GM12875 (cell line): ENCODE results near the gene TMEM135.

Experiments
- H3K4me3 ChIP-seq: one replicate; pipeline ENCODE4 v1.5.1; 2011; ENCODE audit warnings: low read depth, low read length, control low read depth
- TF ChIP-seq, protein P1 (sequence below): IDR thresholded peaks from 2 replicates; pipeline ENCODE4 v1.5.1; 2011; ENCODE audit warnings: low read depth, mild to moderate bottlenecking, control low read depth, inconsistent platforms, low read length, moderate library complexity, borderline replicate concordance; ENCODE audit not compliant: insufficient read depth

The TMEM135 gene

DNA sequence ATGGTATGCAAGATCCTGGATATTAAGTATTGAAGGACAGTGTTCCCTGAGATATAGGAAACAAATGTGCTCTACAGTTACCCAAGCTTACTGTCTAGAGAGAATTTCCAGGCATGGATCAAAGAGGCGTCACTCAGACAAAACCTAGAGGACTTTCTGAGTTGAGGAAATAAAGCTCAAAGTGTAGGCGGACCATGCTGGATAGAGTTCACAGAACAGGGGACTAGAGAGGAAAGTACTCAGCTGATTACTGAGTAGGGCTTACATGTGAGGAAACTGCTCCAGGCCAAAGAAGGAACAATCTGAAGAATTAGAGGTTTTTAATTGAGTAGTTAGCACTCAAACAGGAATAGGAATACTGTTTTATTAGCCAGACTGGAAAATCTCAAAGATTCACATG is 193.3 kb downstream of the TMEM135 start:
- TF ChIP-seq, protein P1, sequence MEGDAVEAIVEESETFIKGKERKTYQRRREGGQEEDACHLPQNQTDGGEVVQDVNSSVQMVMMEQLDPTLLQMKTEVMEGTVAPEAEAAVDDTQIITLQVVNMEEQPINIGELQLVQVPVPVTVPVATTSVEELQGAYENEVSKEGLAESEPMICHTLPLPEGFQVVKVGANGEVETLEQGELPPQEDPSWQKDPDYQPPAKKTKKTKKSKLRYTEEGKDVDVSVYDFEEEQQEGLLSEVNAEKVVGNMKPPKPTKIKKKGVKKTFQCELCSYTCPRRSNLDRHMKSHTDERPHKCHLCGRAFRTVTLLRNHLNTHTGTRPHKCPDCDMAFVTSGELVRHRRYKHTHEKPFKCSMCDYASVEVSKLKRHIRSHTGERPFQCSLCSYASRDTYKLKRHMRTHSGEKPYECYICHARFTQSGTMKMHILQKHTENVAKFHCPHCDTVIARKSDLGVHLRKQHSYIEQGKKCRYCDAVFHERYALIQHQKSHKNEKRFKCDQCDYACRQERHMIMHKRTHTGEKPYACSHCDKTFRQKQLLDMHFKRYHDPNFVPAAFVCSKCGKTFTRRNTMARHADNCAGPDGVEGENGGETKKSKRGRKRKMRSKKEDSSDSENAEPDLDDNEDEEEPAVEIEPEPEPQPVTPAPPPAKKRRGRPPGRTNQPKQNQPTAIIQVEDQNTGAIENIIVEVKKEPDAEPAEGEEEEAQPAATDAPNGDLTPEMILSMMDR: no peak

DNA sequence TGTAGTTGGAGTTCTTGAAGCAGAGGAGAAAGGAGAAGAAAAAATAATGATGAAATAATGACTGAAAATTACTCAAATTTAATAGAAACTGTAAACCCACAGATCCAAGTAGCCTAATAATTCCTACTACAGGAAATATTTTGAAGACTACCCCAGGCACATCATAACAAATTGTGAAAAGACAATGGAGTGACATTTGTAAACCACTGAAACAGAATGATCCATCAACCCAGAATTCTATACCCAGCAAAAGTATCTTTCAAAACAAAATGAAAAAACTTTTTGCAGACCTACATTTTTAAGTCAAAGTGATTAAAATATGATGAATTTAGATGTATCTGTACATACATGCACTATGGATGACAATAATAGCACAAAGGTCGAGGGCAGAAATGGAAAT is 194.6 kb downstream of the TMEM135 start:
- no peak overlapping the region for H3K4me3 ChIP-seq
- TF ChIP-seq, protein P1: no peak

More for the DNA sequence above, 193.3 kb downstream of the TMEM135 start:
- H3K4me3 ChIP-seq: no peak overlapping the region

DNA sequence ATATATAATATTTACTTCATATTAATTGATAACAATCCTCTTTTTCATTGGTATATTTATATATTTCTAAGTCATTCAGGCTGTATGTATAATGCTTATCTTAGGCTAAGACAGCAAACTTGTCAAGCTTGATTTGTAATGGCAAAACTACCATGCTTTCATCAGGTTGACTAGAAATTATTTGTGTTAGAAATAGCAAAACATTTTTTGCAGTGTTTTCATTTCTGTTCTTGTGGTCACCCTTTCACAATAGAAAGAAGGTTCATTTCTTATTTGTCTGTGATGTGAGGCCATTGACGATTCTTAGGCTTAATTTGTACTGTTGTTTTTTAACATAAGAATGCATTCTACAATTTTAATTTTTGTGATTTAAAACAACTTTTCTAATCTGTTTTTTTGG is 197.6 kb downstream of the TMEM135 start:
- TF ChIP-seq, protein P1: no peak
- H3K4me3 ChIP-seq: no peak overlapping the region

DNA sequence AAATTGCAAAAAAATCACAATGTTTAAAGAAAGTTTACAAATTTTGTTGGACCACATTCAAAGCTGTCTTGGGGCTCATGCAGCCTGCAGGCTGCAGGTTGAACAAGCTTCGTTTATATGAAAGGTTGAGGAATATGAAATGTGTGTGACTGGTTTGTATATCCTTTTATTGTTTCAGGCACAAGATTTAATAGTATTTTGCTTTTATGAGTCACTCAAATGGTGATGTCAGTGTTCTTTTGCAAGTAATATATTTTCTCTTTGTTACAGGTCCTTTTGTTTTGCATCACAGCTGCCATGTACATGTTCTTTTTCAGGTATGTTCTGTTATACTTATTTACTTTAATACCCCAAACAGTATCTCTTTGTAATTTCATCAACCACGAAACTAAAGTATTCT is 198.6 kb downstream of the TMEM135 start:
- H3K4me3 ChIP-seq: no peak overlapping the region
- TF ChIP-seq, protein P1: no peak

DNA sequence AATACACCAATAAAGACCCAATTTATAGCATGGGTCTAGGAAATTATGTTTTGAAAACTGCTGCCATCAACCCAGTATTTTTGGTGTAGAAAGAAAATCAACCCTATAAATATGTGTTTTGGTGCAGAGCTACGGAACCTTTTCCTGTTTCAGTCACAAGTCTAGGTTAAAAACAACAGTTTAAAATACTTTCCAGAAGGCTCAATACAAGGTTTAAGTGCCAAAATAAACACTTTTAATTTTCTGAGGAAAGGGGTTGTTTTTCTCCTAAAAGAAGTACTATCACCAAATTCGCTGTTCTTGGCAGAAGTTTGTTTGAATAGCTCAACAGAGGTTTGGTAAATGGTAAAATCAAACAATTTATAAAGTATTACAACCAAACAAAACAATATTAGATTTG is 201.3 kb downstream of the TMEM135 start:
- TF ChIP-seq, protein P1: no peak
- no peak overlapping the region for H3K4me3 ChIP-seq

DNA sequence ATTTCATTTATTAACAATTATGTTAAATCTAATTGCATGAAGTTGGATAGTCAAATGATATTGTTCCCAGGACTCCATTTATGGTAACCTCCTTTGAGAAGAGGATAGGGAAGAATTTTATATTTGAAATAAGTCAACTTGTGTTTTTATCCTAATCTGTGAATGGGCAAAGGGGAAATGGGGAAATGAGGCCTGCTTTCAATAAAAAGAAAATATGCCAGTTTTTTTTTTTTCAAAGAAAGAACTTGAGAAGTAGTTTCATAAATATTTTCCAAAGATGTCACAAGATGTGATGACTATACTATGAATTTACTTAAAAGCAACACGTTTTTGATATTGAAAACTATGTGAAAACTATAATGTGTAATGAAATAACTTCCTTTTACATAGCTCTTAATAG is 201.8 kb downstream of the TMEM135 start:
- TF ChIP-seq, protein P1: no peak
- no peak overlapping the region for H3K4me3 ChIP-seq

DNA sequence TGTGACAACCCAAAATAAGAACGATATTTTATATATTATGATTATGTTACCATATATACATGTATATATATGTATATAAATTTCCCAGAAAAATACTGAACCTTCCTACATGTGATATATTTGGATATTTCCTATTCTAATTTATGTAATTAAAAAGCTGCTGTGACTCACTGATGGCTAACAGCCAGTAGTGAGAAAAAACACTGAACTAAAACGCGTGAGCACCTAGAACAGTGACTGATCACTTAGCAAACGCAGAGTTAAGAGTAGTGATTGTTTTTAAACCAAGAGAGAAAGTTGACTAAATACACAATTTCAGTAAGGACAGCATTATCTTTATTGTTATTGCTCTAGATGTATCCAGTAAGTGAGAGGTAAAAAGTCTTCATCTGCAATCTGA is 213.8 kb downstream of the TMEM135 start:
- TF ChIP-seq, protein P1: no peak
- no peak overlapping the region for H3K4me3 ChIP-seq
